ENCODE results near the gene SWAP70.

The SWAP70 gene

DNA sequence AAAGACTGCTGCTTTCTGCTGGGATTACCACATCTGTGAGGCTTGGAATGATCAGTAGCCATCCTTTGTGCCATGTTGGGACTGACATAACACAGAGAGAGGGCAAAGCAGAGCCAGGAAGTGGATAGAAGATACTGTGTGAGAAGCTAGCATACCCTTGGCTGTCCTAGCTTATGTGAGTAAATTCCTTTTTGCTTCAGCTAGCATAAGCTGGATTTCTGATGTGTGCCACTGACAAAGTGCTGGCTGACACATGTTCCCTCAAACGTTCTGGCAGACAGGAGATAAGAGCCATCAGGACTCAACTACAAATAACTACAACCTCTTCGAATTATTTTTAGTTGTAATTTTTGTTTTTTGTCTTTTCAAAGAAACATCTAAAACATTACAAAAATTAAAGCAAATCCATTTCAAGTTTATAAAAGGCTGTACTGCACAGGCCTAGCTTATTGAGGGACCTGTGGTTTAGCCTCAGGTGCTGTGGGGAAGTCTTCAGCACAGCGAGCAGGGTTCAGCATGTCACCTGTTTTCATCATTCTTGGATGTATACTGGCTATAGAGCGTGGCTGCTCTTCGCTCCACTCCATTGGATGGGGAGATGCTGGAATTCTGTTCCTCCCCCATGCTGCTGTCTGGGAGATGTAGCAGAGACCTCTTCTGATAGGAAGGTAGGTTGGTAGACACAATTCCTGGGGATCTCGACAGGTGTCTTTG, 120.9 kb downstream of the SWAP70 start:
- TF ChIP-seq TAF1 (IDR thresholded peaks at IDR 0.05; ENCODE audit: low read depth) (no peak), CREB1 (IDR thresholded peaks at IDR 0.05; ENCODE audit: low read depth) (no peak), ZBTB7A (IDR thresholded peaks at IDR 0.05; ENCODE audit: low read depth) (no peak)
- TF ChIP-seq, protein P1, sequence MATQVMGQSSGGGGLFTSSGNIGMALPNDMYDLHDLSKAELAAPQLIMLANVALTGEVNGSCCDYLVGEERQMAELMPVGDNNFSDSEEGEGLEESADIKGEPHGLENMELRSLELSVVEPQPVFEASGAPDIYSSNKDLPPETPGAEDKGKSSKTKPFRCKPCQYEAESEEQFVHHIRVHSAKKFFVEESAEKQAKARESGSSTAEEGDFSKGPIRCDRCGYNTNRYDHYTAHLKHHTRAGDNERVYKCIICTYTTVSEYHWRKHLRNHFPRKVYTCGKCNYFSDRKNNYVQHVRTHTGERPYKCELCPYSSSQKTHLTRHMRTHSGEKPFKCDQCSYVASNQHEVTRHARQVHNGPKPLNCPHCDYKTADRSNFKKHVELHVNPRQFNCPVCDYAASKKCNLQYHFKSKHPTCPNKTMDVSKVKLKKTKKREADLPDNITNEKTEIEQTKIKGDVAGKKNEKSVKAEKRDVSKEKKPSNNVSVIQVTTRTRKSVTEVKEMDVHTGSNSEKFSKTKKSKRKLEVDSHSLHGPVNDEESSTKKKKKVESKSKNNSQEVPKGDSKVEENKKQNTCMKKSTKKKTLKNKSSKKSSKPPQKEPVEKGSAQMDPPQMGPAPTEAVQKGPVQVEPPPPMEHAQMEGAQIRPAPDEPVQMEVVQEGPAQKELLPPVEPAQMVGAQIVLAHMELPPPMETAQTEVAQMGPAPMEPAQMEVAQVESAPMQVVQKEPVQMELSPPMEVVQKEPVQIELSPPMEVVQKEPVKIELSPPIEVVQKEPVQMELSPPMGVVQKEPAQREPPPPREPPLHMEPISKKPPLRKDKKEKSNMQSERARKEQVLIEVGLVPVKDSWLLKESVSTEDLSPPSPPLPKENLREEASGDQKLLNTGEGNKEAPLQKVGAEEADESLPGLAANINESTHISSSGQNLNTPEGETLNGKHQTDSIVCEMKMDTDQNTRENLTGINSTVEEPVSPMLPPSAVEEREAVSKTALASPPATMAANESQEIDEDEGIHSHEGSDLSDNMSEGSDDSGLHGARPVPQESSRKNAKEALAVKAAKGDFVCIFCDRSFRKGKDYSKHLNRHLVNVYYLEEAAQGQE (IDR thresholded peaks at IDR 0.05; ENCODE audit: low read depth): no peak

DNA sequence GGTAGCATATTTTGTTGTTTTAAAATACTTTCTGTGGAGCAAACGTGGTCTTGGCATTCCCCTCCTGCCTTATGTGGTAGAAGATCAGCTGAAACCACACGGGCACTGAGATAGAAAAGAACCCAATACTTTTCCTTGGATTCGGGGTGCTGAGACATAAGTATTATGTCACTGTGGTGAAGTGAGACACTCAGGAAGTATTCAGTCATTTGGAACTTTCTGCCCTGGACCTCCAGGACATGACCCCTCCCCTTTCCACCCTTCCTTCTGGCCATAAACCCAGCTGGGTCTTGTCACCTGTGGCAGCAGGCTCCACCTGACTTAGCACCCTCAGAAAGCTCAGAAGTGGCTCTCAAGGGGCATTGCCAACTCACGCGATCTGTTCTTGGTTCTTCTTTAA, 123.4 kb downstream of the SWAP70 start:
- no peak for TF ChIP-seq NFIC (IDR thresholded peaks at IDR 0.05)
- TF ChIP-seq RAD21 (IDR thresholded peaks at IDR 0.05; ENCODE audit: low read depth): no peak
- TF ChIP-seq TAF1 (IDR thresholded peaks at IDR 0.05; ENCODE audit: low read depth): no peak
- no peak for TF ChIP-seq ZBTB7A (IDR thresholded peaks at IDR 0.05; ENCODE audit: low read depth)
- TF ChIP-seq TCF12 (IDR thresholded peaks at IDR 0.05; ENCODE audit: low read depth): no peak
- no peak for TF ChIP-seq EP300 (IDR thresholded peaks at IDR 0.05; ENCODE audit: borderline replicate concordance)
- TF ChIP-seq CEBPB (IDR thresholded peaks at IDR 0.05): no peak
- TF ChIP-seq, protein P2, sequence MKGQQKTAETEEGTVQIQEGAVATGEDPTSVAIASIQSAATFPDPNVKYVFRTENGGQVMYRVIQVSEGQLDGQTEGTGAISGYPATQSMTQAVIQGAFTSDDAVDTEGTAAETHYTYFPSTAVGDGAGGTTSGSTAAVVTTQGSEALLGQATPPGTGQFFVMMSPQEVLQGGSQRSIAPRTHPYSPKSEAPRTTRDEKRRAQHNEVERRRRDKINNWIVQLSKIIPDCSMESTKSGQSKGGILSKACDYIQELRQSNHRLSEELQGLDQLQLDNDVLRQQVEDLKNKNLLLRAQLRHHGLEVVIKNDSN (IDR thresholded peaks at IDR 0.05): no peak
- TF ChIP-seq, protein P1 (IDR thresholded peaks at IDR 0.05; ENCODE audit: low read depth): no peak
- TF ChIP-seq CREB1 (IDR thresholded peaks at IDR 0.05; ENCODE audit: low read depth): no peak
- TF ChIP-seq YY1 (IDR thresholded peaks at IDR 0.05; ENCODE audit: low read depth): no peak

DNA sequence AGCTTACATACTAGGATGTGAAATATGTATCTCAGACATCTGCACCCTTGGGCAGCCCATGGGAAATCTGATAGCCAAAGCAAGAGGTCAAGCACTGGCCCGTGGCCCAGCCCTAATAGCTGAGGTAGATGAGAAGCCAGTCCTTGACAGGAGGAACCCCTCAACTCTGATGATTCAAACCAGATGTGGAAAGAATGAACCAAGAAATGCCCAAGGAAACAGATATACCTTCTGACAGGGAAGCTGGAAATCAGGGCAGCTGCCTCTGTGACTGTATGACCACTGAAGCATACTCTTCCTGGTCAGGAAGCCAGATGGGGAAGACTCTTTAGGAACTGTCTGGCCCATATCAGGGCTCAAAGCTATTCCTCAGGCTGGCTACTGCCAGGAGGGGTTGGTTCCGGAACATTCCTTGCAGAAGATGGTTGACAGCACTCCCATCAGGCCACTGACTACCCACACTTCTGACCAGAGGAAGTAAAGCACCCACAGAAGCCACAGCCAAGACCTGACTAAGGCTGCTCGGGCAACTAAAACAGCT, 124.2 kb downstream of the SWAP70 start:
- TF ChIP-seq CREB1 (IDR thresholded peaks at IDR 0.05; ENCODE audit: low read depth) (no peak), TCF12 (IDR thresholded peaks at IDR 0.05; ENCODE audit: low read depth) (no peak), TAF1 (IDR thresholded peaks at IDR 0.05; ENCODE audit: low read depth) (no peak), EGR1 (IDR thresholded peaks at IDR 0.05) (no peak), YY1 (IDR thresholded peaks at IDR 0.05; ENCODE audit: low read depth) (no peak), TEAD4 (IDR thresholded peaks at IDR 0.05) (no peak), EP300 (IDR thresholded peaks at IDR 0.05; ENCODE audit: borderline replicate concordance) (no peak), ZBTB7A (IDR thresholded peaks at IDR 0.05; ENCODE audit: low read depth) (no peak)
- TF ChIP-seq, protein P3, sequence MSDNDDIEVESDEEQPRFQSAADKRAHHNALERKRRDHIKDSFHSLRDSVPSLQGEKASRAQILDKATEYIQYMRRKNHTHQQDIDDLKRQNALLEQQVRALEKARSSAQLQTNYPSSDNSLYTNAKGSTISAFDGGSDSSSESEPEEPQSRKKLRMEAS (IDR thresholded peaks at IDR 0.05): no peak
- TF ChIP-seq, protein P2 (IDR thresholded peaks at IDR 0.05): no peak
- TF ChIP-seq, protein P1 (IDR thresholded peaks at IDR 0.05; ENCODE audit: low read depth): no peak

DNA sequence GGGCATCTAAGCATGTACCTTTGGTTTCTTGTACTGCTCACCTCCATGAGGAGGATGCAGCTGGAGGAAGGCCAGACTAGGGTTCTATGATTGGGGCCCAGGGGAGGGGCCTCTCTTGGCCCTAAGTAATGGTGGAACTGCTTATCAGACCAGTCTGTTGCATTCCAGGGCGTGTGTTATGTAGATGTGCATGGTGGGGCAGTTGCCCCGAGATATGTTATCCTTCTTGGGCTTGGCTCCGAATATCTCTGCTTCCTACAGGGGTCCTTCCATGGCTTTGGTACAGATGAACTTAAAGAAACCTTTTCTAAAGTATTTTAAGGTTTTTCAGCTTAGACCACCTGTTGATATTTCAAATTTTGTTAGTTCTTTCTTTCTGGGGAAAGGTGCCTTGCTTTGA, 126.0 kb downstream of the SWAP70 start:
- TF ChIP-seq, protein P2 (IDR thresholded peaks at IDR 0.05): no peak
- TF ChIP-seq RAD21 (IDR thresholded peaks at IDR 0.05; ENCODE audit: low read depth) (no peak), NFIC (IDR thresholded peaks at IDR 0.05) (no peak), EP300 (IDR thresholded peaks at IDR 0.05; ENCODE audit: borderline replicate concordance) (no peak), TEAD4 (IDR thresholded peaks at IDR 0.05) (no peak), TAF1 (IDR thresholded peaks at IDR 0.05; ENCODE audit: low read depth) (no peak), FOXM1 (IDR thresholded peaks at IDR 0.05; ENCODE audit: borderline replicate concordance, low read depth) (no peak)

Data from Ishikawa (cell line).